NCI-H2081 (cell line): ENCODE measurements around the gene F2RL3.

Experiments used
- DNase-seq, 2 experiments: peaks; one replicate each; lab custom pipeline; 2025; lab: John Stamatoyannopoulos, UW

F2RL3 gene

DNA sequence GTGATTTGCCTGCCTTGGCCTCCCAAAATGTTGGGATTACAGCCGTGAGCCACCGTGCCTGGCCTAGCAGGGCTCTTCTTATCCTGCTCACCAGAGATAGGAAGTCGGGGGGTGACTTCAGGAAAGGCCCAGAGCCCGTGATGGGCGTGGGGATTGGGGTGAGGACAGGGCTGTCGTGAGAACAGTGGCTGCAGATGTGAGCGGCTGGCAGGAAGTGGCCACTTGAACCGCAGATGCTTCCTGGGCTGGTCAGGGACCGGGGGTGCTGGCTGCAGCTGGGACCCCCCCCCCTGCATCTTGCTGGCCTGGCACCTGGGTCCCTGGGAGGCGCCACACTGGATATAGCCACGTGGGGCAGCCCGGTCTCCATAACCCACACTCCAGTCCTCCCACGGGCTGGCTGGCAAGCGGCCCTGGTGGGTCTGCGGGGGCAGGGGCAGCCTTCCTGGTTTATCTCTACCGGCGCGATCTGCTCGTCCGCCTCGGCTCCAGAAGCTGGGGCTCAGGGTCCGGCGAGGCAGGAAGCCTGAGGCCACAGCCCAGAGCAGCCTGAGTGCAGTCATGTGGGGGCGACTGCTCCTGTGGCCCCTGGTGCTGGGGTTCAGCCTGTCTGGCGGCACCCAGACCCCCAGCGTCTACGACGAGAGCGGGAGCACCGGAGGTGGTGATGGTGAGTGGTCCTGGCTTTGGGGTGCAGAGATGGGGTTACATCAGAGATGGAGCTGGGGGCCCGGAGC lies at the start of gene F2RL3:
Gene F2RL3 (plus strand): TSS at position 371 of the 737 bp plus-strand sequence. CDS start 191 bp downstream, at position 562.
- DNase-seq: no peak

- DNase-seq: no peak
Observed at GRCh38 chr19:16841391-16841926, 47.3 kb upstream of the F2RL3 start.

DNA sequence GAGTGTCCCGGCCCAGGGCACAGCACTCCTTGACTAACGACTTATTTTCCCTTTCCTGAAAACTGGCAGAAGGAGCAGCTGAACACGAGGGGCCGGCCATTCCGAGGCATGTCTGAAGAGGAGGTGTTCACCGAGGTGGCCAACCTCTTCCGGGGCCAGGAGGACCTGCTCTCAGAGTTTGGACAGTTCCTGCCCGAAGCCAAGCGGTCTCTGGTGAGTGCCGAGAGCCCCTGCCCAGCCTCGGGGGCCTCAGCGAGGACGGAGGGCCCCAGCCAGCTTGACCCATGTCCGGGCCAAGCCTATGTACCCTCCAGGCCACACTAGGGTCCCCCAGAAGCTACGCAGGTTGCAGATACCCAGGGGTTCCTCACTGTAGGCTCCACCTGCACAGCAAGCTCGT lies 41.9 kb upstream of the F2RL3 start:
- no peak for DNase-seq

DNA sequence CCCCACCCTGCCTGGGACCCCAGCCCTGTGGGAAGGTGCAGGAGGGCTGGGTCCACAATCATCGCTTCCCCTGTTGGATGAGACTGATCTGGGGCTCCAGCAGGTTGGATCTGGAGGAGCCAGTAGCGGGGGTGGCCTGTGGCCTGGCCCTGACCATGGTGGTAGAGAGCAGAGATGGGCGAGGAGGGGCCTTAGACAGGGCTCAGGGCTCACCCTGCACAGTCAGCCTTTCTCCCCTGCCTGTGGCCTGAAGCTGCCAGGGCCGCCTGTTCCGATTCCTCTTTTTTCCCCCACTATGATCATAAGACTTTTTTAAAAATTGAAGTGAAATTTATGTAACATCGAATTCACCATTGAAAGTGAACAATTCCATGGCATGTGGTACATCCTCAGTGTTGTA lies 41.4 kb upstream of the F2RL3 start:
- DNase-seq: no peak

- DNase-seq: no peak
Observed at GRCh38 chr19:16849168-16849567, 39.6 kb upstream of the F2RL3 start.

DNA sequence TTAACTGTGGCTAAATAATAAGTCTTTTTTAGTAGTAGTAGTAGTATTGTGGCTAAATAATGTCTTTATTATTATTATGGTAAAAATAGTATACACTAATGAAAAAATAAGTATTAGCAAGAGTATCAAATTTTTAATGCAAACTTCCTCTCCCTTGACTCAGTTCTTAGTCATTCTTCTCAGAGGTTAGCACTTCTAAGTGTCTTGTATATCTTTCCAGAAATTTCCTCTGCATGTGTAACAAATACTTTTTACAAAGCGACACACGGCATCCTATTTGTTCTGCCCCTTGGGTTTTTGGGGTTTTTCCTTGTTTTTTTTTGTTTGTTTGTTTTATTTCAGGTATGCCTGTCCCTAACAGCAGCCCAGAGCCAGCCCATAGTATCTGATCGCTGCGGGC lies 38.7 kb upstream of the F2RL3 start:
- DNase-seq: no peak

GRCh38 chr19:16851031-16851712 lies 37.6 kb upstream of the F2RL3 start:
- DNase-seq: no peak

DNA sequence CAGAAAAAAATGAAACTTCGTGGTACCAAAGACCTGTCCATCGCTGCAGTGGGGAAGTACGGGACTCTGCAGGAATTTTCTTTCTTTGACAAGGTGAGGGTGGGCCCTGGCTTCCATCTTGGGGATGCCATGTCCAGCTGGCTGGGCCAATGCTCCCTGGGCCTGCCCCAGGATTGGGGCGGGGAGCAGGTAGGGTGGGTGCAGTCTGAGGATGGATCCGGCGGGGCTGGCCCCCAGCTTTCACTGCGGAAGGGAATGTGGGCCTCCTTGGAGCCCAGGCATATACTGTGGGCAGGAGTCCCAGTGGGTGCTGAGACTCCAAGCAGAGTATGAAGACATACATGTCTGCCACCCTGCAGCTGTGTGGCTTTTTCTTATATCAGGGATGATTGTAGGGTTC lies 35.7 kb upstream of the F2RL3 start:
- no peak for DNase-seq

- no peak for DNase-seq
Observed at GRCh38 chr19:16856091-16856490, 32.7 kb upstream of the F2RL3 start.

DNA sequence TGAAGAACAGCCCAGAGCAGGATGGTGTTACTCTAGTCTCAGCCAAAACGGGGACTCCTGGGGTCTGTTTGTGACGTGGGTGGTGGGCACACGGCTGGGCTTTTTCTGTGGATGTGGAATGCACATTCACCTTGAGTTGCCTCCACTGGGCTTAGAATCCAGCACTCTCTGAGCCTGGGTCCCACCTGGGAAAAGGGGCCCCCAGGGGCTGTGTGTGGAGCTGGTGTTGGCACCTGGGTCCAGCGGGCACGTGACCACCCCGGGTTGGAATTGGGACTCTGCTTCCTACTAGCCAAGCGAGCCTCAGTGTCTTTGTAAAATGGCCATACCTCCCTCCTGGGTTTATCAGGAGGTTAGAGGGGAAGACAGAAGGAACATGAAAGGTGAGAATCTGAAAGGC lies 29.2 kb upstream of the F2RL3 start:
- DNase-seq: no peak

DNA sequence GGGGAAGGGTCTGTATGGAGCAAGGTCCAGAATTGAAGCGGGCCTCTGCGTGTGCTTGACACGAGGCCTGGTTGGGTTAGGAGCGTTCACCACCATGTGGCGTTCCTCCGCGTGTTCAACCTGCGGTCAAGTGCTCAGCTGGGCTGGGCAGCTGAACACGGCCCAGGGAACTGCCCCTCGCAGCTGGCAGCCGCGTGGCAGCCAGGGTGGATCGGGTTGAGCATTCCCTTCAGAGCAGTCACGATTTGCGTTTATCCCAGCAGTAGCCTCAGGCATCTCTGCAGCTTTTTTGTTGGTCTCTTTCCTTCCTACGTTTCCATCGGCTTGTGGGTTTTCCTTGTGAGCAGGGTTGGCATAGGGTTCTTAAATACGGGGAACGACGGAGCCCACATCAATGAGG lies 28.7 kb upstream of the F2RL3 start:
- no peak for DNase-seq

DNA sequence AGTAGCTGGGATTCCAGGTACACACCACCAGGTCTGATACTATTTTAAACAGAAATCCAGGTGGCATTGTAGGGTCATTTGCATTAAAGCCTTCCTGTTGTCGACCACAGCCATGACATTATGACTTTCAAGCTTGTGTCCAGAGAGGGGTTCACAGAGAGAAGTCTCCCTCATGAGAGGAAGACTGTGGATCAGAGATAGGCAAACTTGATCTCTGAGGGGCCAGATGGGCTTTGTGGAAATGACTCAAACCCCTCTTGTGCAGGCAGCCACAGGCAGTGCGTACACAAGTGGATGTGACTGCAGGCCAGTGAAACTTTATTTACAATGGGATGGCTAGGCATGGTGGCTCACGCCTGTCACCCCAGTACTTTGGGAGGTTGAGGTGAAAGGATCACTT lies 27.8 kb upstream of the F2RL3 start:
- DNase-seq: no peak

GRCh38 chr19:16861834-16862233 lies 27.0 kb upstream of the F2RL3 start:
- DNase-seq: no peak

- DNase-seq: no peak
Observed at GRCh38 chr19:16862826-16863415, 25.9 kb upstream of the F2RL3 start.

GRCh38 chr19:16867211-16867610 lies 21.6 kb upstream of the F2RL3 start:
- no peak for DNase-seq

DNA sequence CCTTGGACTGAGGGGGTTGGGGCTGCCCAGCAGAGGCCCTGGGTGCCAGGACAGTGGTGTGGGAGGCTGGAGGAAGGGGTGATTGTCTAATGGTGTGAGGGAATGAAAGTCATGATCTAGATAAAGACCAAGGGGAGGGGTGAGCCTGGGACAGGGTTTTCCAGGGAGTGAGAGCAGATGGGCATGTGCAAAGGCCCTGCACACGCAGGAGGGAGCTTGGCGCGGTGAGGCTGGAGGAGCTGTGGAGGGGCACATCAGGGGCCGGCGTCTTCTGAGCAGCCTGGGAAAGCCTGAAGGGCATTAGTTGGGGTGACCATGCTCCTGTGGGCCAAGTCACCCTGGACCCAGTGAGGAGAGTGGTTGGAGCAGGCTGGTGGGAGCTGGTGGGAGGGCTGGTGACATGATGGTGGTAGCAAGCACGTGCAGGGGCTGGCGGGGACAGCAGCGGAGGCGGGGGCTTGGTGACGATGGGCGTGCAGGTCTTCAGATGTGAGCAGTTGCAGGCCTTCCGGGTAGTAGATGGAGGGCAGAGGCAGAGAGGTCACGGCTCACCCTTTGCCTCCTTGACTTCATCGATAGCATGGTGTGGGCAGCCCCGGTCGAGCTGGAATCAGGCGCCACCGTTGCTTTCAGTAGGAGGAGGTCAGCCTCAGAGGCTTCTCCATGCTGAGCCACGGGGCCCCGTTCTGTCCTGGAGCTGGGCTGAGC lies 20.2 kb upstream of the F2RL3 start:
- DNase-seq: no peak

GRCh38 chr19:16869331-16869972 lies 19.3 kb upstream of the F2RL3 start:
- no peak for DNase-seq

- DNase-seq: no peak
Observed at GRCh38 chr19:16871871-16872270, 16.9 kb upstream of the F2RL3 start.

DNA sequence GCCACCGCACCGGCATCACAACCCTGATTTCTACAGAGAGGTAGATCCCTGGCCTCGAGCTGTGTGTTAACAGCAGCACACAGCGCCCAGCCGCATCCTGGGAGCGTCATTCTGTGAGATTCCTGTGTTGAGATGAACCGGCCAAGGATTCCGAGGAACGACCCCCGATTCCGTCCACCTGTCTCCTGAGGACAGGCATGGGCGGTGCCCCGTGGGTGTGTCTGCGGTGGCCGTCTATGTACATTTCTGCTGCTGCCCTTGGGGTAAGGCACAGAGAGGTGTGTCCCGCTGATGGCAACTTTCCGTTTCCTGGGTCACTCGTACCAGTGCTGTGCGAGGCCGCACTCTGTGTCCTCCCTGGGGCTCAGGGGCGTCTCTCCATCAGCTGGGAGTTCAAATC lies 16.1 kb upstream of the F2RL3 start:
- no peak for DNase-seq

DNA sequence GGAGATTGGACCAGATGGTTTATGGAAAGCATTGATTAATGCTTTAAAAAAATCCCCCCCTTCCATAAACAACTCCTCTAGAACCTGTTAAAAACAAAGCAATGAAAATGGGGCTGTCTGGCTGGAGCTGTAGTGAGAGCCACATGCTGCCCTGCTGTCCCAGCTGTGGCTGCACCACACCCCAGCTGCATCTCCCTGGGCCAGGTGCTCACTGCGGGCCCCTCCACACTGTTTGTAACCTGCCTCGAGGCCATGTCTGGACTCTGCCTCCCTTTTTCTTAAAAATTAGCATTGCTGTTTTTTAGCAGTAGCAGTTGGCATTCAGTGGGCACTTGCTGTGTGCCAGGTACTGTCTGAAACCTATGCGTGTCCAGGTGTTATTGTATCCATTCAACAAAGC lies 15.2 kb upstream of the F2RL3 start:
- DNase-seq: no peak

GRCh38 chr19:16874250-16874977 lies 14.4 kb upstream of the F2RL3 start:
- DNase-seq: no peak
